HUES64 (cell line): Measurements from ENCODE around the gene PRKAG3.

Experiments used
- H3K27ac ChIP-seq: 2 replicates; pipeline ENCODE4 v1.7.0; 2013; ENCODE audit warnings: low read depth, low read length, inconsistent platforms
- H3K27me3 ChIP-seq: 2 replicates; pipeline ENCODE4 v1.6.1; 2013; ENCODE audit warnings: mild to moderate bottlenecking, low read length; ENCODE audit not compliant: insufficient read depth
- H3K36me3 ChIP-seq: 2 replicates; pipeline ENCODE4 v1.6.1; 2013; ENCODE audit warnings: mild to moderate bottlenecking, low read length; ENCODE audit not compliant: insufficient read depth
- H3K4me1 ChIP-seq: 2 replicates; pipeline ENCODE4 v1.6.1; 2013; ENCODE audit warnings: mild to moderate bottlenecking, low read length, moderate library complexity; ENCODE audit not compliant: insufficient read depth
- H3K4me3 ChIP-seq: 2 replicates; pipeline ENCODE4 v1.5.1; 2013; ENCODE audit warnings: mild to moderate bottlenecking, low read length, moderate library complexity
- H3K9ac ChIP-seq: 2 replicates; pipeline ENCODE4 v1.6.1; 2013; ENCODE audit warnings: mild to moderate bottlenecking, low read depth, low read length
- H3K9me3 ChIP-seq: 2 replicates; pipeline ENCODE4 v1.6.1; 2013; ENCODE audit warnings: low read depth, low read length; ENCODE audit not compliant: insufficient read depth
- WGBS: fragments of 150-250, 120-280 bp; methylation state at CpG from one replicate; pipeline ENCODE4 v1.1.7; 2013; ENCODE audit warnings: missing lambda C conversion rate; 5-methylcytosine and 5-hydroxymethylcytosine counted together

Gene PRKAG3

DNA sequence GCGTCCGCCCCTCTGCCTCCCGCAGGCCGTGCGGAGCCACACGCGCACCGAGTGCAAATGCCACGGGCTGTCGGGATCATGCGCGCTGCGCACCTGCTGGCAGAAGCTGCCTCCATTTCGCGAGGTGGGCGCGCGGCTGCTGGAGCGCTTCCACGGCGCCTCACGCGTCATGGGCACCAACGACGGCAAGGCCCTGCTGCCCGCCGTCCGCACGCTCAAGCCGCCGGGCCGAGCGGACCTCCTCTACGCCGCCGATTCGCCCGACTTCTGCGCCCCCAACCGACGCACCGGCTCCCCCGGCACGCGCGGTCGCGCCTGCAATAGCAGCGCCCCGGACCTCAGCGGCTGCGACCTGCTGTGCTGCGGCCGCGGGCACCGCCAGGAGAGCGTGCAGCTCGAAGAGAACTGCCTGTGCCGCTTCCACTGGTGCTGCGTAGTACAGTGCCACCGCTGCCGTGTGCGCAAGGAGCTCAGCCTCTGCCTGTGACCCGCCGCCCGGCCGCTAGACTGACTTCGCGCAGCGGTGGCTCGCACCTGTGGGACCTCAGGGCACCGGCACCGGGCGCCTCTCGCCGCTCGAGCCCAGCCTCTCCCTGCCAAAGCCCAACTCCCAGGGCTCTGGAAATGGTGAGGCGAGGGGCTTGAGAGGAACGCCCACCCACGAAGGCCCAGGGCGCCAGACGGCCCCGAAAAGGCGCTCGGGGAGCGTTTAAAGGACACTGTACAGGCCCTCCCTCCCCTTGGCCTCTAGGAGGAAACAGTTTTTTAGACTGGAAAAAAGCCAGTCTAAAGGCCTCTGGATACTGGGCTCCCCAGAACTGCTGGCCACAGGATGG lies 42.0 kb upstream of the PRKAG3 start:
- WGBS = 45% methylated on average over 86 of the region's 86 CpGs
- Histone ChIP-seq H3K9ac (no peak overlapping the region), H3K4me1 (0 out of 2 replicates have a peak, but pooled peaks cover 12% of the 10 kb centered on the region), H3K27me3 (peaks cover 100% of the 10 kb centered on the region), H3K27ac (no peak overlapping the region), H3K9me3 (no peaks in the 10 kb centered on the region), H3K4me3 (no peak overlapping the region), H3K36me3 (no peaks in the 10 kb centered on the region)

DNA sequence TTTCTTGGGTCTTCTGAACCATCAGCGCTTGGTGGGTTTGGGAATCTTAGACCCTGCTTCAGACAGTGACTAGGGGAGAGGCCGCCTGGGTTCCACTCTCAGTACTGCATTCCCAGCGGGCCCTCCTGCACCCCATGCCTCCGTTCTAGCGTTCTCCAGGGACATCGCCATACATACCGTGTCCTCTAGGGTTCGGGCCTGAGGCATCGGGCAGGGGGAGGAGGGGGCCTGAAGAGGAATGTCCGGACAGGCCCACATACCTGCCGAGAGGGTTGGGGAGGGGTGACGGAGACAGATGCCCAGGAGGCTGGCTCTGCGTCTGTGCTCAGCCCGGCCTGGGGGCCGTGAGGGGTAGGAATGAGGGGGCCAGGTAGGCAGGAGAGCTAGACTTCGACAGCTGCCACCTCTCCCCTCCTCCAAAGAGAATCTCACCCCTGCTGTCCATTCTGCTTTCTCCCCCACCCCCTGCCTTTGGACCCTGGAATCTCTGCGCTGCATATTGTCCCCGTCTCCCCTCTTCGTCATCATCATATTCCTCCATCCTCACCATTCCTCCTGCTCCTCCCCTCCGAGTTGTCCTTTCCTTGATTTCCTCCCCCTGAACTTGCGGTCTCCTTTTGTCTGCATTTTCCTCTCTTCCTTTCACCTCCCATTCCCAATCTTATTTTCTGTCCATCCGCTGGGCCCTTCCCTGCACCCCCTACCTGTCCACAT lies 41.2 kb upstream of the PRKAG3 start:
- Histone ChIP-seq H3K27ac (no peak overlapping the region), H3K4me3 (no peak overlapping the region), H3K9me3 (no peaks in the 10 kb centered on the region), H3K27me3 (peaks cover 100% of the 10 kb centered on the region), H3K4me1 (0 out of 2 replicates have a peak, but pooled peaks cover 9% of the 10 kb centered on the region), H3K36me3 (no peaks in the 10 kb centered on the region), H3K9ac (no peak overlapping the region)
- WGBS = 30% methylated on average over 20 of the region's 22 CpGs

DNA sequence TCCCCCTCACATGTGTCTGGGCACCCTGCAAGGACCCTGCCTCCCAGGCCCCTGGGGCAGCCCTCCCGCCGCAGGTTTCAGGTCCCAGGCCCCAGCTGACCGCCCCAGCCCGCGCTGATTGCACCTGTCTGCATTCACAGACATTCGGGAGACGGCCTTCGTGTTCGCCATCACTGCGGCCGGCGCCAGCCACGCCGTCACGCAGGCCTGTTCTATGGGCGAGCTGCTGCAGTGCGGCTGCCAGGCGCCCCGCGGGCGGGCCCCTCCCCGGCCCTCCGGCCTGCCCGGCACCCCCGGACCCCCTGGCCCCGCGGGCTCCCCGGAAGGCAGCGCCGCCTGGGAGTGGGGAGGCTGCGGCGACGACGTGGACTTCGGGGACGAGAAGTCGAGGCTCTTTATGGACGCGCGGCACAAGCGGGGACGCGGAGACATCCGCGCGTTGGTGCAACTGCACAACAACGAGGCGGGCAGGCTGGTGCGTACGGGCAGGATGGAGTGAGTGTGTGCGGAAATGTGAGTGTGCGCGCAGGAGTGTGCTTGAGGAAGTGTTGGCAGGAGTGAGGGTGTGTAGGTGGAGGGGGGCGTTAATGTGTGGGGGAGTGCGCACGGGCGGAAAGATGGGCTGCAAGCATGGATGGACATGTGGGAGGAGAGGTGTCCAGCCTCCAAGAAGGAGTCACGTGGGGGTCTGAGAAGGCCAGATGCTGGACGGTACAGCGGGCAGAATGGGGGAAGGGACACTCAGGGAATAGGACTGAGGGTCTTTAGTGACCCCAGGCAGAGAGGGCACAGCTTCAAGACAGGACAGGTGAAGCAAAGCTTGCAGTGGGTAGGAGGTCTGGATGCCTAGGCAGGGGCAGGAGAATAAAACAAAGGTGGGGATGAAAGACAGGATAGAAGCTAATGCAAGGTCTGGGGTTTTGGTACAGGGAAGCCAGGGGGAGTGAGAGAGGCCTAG lies 40.0 kb upstream of the PRKAG3 start:
- Histone ChIP-seq H3K4me1 (0 out of 2 replicates have a peak, but pooled peaks cover 9% of the 10 kb centered on the region), H3K9me3 (no peaks in the 10 kb centered on the region), H3K9ac (no peak overlapping the region), H3K27me3 (peaks cover 100% of the 10 kb centered on the region), H3K36me3 (no peaks in the 10 kb centered on the region), H3K27ac (no peak overlapping the region), H3K4me3 (no peak overlapping the region)
- WGBS = 90% methylated on average over 60 of the region's 60 CpGs

- H3K9me3 ChIP-seq = no peaks in the 10 kb centered on the region
- no peaks in the 10 kb centered on the region for H3K36me3 ChIP-seq
- H3K4me1 ChIP-seq = 0 out of 2 replicates have a peak, but pooled peaks cover 9% of the 10 kb centered on the region
- no peak overlapping the region for H3K4me3 ChIP-seq
- no peak overlapping the region for H3K9ac ChIP-seq
- peaks cover 99% of the 10 kb centered on the region for H3K27me3 ChIP-seq
- 93% methylated on average over 18 of the region's 18 CpGs for WGBS
- no peak overlapping the region for H3K27ac ChIP-seq
Observed at GRCh38 chr2:218870984-218871344, 39.4 kb upstream of the PRKAG3 start.

DNA sequence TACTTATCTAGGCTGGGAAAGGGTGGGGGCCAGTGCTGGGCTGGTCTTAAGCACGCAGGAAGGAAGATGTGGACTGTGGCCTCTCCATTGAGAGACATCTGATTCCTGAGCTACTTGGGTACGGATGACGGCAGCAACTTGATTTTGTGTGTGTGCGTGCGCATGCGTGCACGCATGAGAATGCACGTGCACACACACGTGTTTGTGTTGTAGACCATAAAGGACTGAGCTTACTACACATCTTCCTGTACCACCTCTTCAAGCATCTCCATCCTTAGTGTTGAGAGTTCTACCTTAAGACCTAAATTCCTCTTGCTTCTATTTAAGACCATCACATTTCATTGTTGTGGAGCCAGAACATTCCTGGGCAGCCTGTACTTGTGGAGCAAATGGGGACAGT lies 37.5 kb upstream of the PRKAG3 start:
- Histone ChIP-seq H3K9me3 (no peaks in the 10 kb centered on the region), H3K27ac (no peak overlapping the region), H3K9ac (no peak overlapping the region), H3K4me3 (no peak overlapping the region), H3K4me1 (0 out of 2 replicates have a peak, but pooled peaks cover 9% of the 10 kb centered on the region), H3K36me3 (no peaks in the 10 kb centered on the region), H3K27me3 (peaks cover 96% of the 10 kb centered on the region)
- WGBS = 88% methylated on average over 9 of the region's 9 CpGs

GRCh38 chr2:218867900-218868299 lies 36.3 kb upstream of the PRKAG3 start:
- Histone ChIP-seq H3K9me3 (no peaks in the 10 kb centered on the region), H3K27me3 (peaks cover 96% of the 10 kb centered on the region), H3K36me3 (no peaks in the 10 kb centered on the region), H3K9ac (no peak overlapping the region), H3K4me1 (0 out of 2 replicates have a peak, but pooled peaks cover 7% of the 10 kb centered on the region), H3K27ac (no peak overlapping the region), H3K4me3 (no peak overlapping the region)
- WGBS = 81% methylated on average over 6 of the region's 6 CpGs

DNA sequence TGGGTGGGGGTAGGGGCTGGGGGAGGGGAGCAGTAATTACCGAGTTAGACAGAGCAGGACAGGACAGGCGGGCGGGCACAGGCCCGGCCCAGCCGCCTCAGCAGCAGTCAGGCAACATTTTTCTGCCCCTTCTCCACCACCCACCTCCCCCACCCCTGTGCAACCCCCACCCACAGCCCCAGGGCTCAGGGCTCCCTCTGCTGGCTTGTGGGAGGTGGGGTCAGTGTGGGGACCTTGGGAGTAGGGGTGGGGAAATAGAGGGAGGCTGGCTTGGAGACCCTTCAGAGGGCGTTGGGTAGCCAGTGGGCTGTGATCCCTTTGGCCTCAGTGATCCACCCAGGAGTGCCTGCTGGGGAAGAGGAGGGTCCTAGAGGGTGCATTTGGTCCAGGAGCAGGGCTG lies 34.4 kb upstream of the PRKAG3 start:
- Histone ChIP-seq H3K4me3 (no peak overlapping the region), H3K36me3 (no peaks in the 10 kb centered on the region), H3K27ac (no peak overlapping the region), H3K9me3 (no peaks in the 10 kb centered on the region), H3K27me3 (peaks cover 96% of the 10 kb centered on the region), H3K9ac (no peak overlapping the region), H3K4me1 (no peaks in the 10 kb centered on the region)
- 56% methylated on average over 6 of the region's 6 CpGs for WGBS

DNA sequence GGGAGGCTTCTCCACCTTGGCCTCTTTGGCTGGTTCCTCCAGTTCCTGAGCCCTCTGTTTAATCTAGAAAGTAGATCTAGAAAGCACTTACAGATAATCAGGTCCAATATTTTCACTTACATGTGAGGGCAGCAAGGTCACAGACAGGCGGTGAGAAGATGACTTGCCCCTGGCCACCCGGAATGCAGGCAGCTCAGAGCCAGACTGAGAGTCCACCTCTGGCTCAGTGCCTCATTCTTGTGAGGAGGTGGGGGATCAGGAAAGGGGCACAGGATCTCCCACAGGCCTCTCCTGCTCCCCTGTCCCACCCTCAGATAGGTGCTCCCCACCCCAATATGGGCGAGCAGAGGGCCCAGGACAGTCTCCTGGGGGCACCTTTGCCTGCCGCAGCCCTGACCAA lies 33.8 kb upstream of the PRKAG3 start:
- Histone ChIP-seq H3K36me3 (no peaks in the 10 kb centered on the region), H3K4me1 (no peaks in the 10 kb centered on the region), H3K9me3 (no peaks in the 10 kb centered on the region), H3K4me3 (no peak overlapping the region), H3K9ac (no peak overlapping the region), H3K27me3 (peaks cover 96% of the 10 kb centered on the region), H3K27ac (no peak overlapping the region)
- WGBS = 85% methylated on average over 4 of the region's 4 CpGs

DNA sequence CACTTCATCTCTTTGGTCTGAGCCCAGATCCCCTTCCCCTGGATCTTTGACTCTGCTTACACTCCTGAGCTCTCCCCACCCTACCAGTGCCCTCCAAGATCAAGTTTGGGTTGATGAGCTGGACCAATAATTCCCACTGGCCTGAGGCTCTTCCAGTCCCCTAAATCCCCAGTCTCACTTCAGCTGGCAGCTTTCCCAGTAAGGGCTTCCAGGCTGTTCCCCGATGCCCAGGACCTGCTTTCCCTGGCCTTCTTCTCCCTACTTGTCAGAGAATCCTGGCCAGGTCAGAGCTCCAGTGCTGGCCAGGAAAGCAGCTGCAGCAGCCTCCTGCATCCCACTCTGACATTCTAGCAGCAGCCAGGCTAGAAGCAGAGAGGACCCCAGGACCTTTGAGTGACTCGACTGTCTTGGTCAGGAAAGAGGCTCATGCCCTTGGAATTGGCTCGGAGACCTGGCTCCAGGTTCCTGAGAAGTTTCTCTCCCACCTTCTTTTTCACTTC lies 31.5 kb upstream of the PRKAG3 start:
- WGBS = 90% methylated on average over 3 of the region's 3 CpGs
- Histone ChIP-seq H3K9ac (no peak overlapping the region), H3K4me1 (0 out of 2 replicates have a peak, but pooled peaks cover 4% of the 10 kb centered on the region), H3K4me3 (no peak overlapping the region), H3K36me3 (no peaks in the 10 kb centered on the region), H3K27me3 (peaks cover 96% of the 10 kb centered on the region), H3K27ac (no peak overlapping the region), H3K9me3 (no peaks in the 10 kb centered on the region)

- Histone ChIP-seq H3K4me1 (0 out of 2 replicates have a peak, but pooled peaks cover 4% of the 10 kb centered on the region), H3K9ac (no peak overlapping the region), H3K4me3 (no peak overlapping the region), H3K36me3 (no peaks in the 10 kb centered on the region), H3K27ac (no peak overlapping the region), H3K9me3 (no peaks in the 10 kb centered on the region), H3K27me3 (peaks cover 96% of the 10 kb centered on the region)
- 79% methylated on average over 7 of the region's 7 CpGs for WGBS
Observed at GRCh38 chr2:218861645-218862318, 30.2 kb upstream of the PRKAG3 start.
